Activated CD8-positive, alpha-beta memory T cell treated with anti-CD3 and anti-CD28 coated beads, Interleukin-2, amount 10 ng/mL, durations not matched to agents 7 days and 5 days (primary cell): ENCODE data around the gene PRLH. TPM values are rescaled to one million over a fixed set of nuclear protein-coding genes. Genes with fewer than 3 reads are reported as not detected.

Experiments
- ATAC-seq: fragments of 150-1000 bp; cut with Tn5 transposase; one replicate; pipeline ENCODE4 v1.10.0; 2021; ENCODE audit warnings: moderate library complexity
- CTCF ChIA-PET: fragments of 350-600 bp; sonication (Branson Sonifier 250); formaldehyde crosslinking; loops from one replicate; lab custom pipeline; 2021; ENCODE audit warnings: antibody characterized with exemption; lab: Charles Lee
- DNase-seq: peaks from one replicate; pipeline ENCODE4 v3.0.0-alpha.2; 2020
- H3K27ac Mint-ChIP-seq: one replicate; pipeline ENCODE4 v1.8.0; 2021; ENCODE audit warnings: mild to moderate bottlenecking, mixed read lengths
- H3K27me3 Mint-ChIP-seq: one replicate; pipeline ENCODE4 v1.8.0; 2021; ENCODE audit warnings: mixed read lengths
- H3K36me3 Mint-ChIP-seq: one replicate; pipeline ENCODE4 v1.8.0; 2021; ENCODE audit warnings: mild to moderate bottlenecking, mixed read lengths
- H3K4me1 Mint-ChIP-seq: one replicate; pipeline ENCODE4 v1.8.0; 2021; ENCODE audit warnings: mixed read lengths
- H3K4me3 Mint-ChIP-seq: one replicate; pipeline ENCODE4 v1.8.0; 2021; ENCODE audit warnings: mild to moderate bottlenecking, moderate library complexity, mixed read lengths
- H3K9me3 Mint-ChIP-seq: one replicate; pipeline ENCODE4 v1.8.0; 2022; ENCODE audit warnings: low read depth, mixed read lengths
- total RNA-seq, 2 experiments: library from RNA; stranded (reverse); gene quantifications; one replicate each; pipeline ENCODE4 v1.2.3, GENCODE V29; 2021

Gene PRLH
- total RNA-seq, 2 experiments from 2014 or later = not detected

DNA sequence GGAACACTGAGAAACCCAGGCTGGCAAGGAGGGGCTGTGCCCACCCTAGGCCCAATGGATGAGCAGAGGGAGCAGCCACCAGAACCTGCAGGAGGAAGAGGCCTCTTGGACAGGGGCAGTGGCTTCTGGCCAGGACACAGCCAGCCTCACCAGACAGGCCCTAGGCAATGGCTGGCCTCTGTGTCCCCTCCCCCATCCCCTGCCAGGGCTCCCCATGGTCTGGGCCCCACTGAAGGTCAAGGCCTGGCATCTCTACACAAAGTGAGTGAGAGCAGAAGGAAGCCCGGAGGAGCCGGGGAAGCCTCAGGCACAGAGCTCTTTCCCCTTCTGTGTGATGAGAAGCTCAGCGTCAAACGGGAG lies 6.3 kb downstream of the PRLH start:
- no peak overlapping the region for H3K27ac Mint-ChIP-seq

DNA sequence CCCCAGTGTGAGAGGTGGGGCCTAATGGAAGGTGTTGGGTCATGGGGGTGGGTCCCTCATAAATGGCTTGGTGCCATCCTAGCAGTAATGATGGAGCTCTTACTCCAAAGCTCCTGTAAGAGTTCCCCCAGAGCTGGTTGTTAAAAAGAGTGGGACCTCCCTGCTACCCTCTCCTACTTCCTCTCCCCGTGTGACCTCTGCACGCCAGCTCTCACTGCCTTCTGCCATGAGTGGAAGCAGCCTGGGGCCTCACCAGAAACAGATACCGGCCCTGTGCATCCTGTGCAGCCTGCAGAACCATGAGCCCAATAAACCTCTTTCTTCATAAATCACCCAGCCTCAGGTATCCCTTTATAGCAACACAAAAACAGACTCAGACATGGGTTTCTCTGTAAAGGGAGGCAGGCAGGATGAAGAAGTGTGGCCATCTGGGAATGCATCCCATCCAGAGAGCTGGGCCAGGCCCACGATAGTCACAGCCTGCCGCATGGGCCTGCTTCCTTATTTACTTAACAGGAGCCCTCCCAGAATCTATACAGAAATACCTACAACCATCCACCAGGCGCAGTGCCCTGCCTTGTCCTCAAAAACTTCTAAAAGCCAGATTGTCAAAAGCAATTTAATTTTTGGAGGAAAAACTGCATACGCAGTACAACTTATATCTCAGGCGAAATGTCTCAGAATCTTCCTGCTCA lies 7.5 kb downstream of the PRLH start:
- ATAC-seq (no peak), DNase-seq (no peak)
- Mint-ChIP-seq H3K4me3 (no peak overlapping the region), H3K36me3 (no peaks in the 10 kb centered on the region), H3K27ac (no peak overlapping the region), H3K9me3 (no peaks in the 10 kb centered on the region), H3K4me1 (no peaks in the 10 kb centered on the region), H3K27me3 (peaks cover 8% of the 10 kb centered on the region)
- CTCF ChIA-PET = interaction anchor here (0.6 to 4.8 kb wide), 3 partner anchors 11 to 65 kb away, joined by 3 to 127 read pairs (median 27); no protein-coding TSS in a partner anchor

More for the DNA sequence above, 6.3 kb downstream of the PRLH start:
- ATAC-seq (no peak), DNase-seq (no peak)
- CTCF ChIA-PET = interaction anchor here (1.1 to 4.8 kb wide), 17 partner anchors 9 to 486 kb away, joined by 3 to 127 read pairs (median 7); partner anchors contain the start of gene COPS8
- peaks cover 8% of the 10 kb centered on the region for H3K27me3 Mint-ChIP-seq
- no peaks in the 10 kb centered on the region for H3K4me1 Mint-ChIP-seq
- no peaks in the 10 kb centered on the region for H3K36me3 Mint-ChIP-seq
- H3K9me3 Mint-ChIP-seq = no peaks in the 10 kb centered on the region
- no peak overlapping the region for H3K4me3 Mint-ChIP-seq

GRCh38 chr2:237574467-237574866 lies 8.1 kb downstream of the PRLH start:
- peaks cover 7% of the 10 kb centered on the region for H3K27me3 Mint-ChIP-seq
- H3K27ac Mint-ChIP-seq = no peak overlapping the region
- no peak overlapping the region for H3K4me3 Mint-ChIP-seq
- CTCF ChIA-PET = interaction anchor here (4.8 kb wide), 1 partner anchor 60 kb away, joined by 127 read pairs; no protein-coding TSS in a partner anchor
- ATAC-seq = no peak
- DNase-seq = no peak
- no peaks in the 10 kb centered on the region for H3K9me3 Mint-ChIP-seq
- H3K36me3 Mint-ChIP-seq = no peaks in the 10 kb centered on the region
- no peaks in the 10 kb centered on the region for H3K4me1 Mint-ChIP-seq

- H3K36me3 Mint-ChIP-seq = no peaks in the 10 kb centered on the region
- H3K27ac Mint-ChIP-seq = no peak overlapping the region
- H3K27me3 Mint-ChIP-seq = peaks cover 6% of the 10 kb centered on the region
These were observed 8.8 kb downstream of the PRLH start for GRCh38 chr2:237574894-237575868.

DNA sequence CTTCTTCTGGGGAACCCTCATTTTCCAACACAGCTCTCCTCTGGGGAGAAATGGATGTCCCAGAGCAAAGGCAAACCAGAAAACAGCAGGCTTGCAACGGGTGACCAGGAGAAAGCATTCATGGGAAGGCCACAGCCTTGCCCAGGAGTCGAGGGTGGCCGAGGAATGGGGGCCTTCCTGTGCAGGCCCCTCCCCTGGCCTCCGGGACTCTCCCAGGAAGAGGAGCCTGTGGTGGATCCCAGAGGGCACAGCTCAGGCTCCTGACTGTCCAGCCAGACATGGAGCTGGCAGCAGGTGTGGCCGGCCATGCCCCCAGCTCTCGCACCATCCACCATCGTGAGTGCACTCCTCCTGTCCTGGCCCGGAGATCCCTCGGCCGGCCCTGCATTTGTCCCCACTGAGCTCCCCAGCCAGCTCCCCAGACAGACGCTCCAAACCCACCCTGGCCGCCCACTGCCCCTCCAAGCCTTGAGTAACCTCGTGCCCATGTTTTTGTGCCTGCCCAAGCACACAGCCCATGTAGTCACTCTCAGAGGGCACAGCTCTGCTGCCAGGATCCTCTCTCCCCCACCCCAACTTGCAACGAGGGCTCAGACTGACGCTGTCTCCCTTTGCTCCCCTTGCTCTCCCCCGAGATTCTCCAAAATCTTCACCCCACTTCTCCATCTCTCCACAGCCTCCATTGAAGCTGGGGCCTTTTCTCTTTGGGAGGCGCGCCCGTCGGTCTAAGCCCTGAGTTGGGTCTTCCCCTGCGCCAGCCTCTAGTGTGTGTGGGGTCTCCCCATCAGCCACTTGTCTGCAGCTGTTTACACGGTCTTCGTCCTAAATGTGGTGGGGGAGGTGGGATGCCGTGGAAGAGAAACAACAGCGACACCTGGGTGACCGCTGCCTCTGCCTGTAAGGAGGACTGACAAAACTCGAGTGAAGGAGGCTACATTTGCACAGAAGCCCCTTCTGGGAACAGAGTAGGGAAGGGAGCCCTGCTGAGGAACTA lies 9.8 kb downstream of the PRLH start:
- no peak for DNase-seq
- no peaks in the 10 kb centered on the region for H3K9me3 Mint-ChIP-seq
- H3K4me3 Mint-ChIP-seq = no peak overlapping the region
- H3K36me3 Mint-ChIP-seq = no peaks in the 10 kb centered on the region
- CTCF ChIA-PET = interaction anchor here (1.0 kb wide), 1 partner anchor 63 kb away, joined by 7 read pairs; no protein-coding TSS in a partner anchor
- no peak for ATAC-seq
- H3K27me3 Mint-ChIP-seq = peaks cover 6% of the 10 kb centered on the region
- no peaks in the 10 kb centered on the region for H3K4me1 Mint-ChIP-seq
- no peak overlapping the region for H3K27ac Mint-ChIP-seq

More at GRCh38 chr2:237574894-237575868, 8.8 kb downstream of the PRLH start:
- Mint-ChIP-seq H3K4me1 (no peaks in the 10 kb centered on the region), H3K4me3 (no peak overlapping the region), H3K9me3 (no peaks in the 10 kb centered on the region)
- CTCF ChIA-PET = interaction anchor here (1.0 to 4.8 kb wide), 2 partner anchors 61 to 62 kb away, joined by 7 to 127 read pairs; no protein-coding TSS in a partner anchor
- DNase-seq = no peak
- ATAC-seq = no peak

GRCh38 chr2:237576974-237577373 lies 10.6 kb downstream of the PRLH start:
- H3K36me3 Mint-ChIP-seq = no peaks in the 10 kb centered on the region
- H3K4me3 Mint-ChIP-seq = no peak overlapping the region
- H3K27ac Mint-ChIP-seq = no peak overlapping the region
- H3K27me3 Mint-ChIP-seq = peaks cover 2% of the 10 kb centered on the region
- no peaks in the 10 kb centered on the region for H3K9me3 Mint-ChIP-seq
- CTCF ChIA-PET = no interaction called here
- H3K4me1 Mint-ChIP-seq = peaks cover 4% of the 10 kb centered on the region
- DNase-seq = no peak
- ATAC-seq = no peak

- H3K4me3 Mint-ChIP-seq = no peak overlapping the region
- no peak overlapping the region for H3K27ac Mint-ChIP-seq
- CTCF ChIA-PET = no interaction called here
- H3K4me1 Mint-ChIP-seq = peaks cover 4% of the 10 kb centered on the region
- H3K27me3 Mint-ChIP-seq = peaks cover 2% of the 10 kb centered on the region
- no peaks in the 10 kb centered on the region for H3K36me3 Mint-ChIP-seq
- H3K9me3 Mint-ChIP-seq = no peaks in the 10 kb centered on the region
- DNase-seq (no peak), ATAC-seq (no peak)
These were observed 11.1 kb downstream of the PRLH start for GRCh38 chr2:237577458-237577857.

- Mint-ChIP-seq H3K9me3 (no peaks in the 10 kb centered on the region), H3K4me1 (peaks cover 4% of the 10 kb centered on the region), H3K27me3 (peaks cover 2% of the 10 kb centered on the region), H3K36me3 (no peaks in the 10 kb centered on the region), H3K27ac (no peak overlapping the region), H3K4me3 (no peak overlapping the region)
- DNase-seq (no peak), ATAC-seq (no peak)
- CTCF ChIA-PET = no interaction called here
These were observed 11.8 kb downstream of the PRLH start for GRCh38 chr2:237577956-237578870.

GRCh38 chr2:237581326-237581725 lies 15.0 kb downstream of the PRLH start:
- H3K36me3 Mint-ChIP-seq = no peaks in the 10 kb centered on the region
- no peak for ATAC-seq
- peak overlapping the region; percentile 59 for H3K27ac Mint-ChIP-seq
- peaks cover 2% of the 10 kb centered on the region for H3K27me3 Mint-ChIP-seq
- peaks cover 4% of the 10 kb centered on the region for H3K4me1 Mint-ChIP-seq
- CTCF ChIA-PET = interaction anchor here (0.7 to 3.3 kb wide), 18 partner anchors 9 to 287 kb away, joined by 3 to 25 read pairs (median 5); no protein-coding TSS in a partner anchor
- H3K9me3 Mint-ChIP-seq = no peaks in the 10 kb centered on the region
- no peak overlapping the region for H3K4me3 Mint-ChIP-seq
- no peak for DNase-seq

- ATAC-seq (peak; percentile 89), DNase-seq (peak; percentile 80)
- Mint-ChIP-seq H3K27me3 (peaks cover 5% of the 10 kb centered on the region), H3K4me3 (no peak overlapping the region), H3K9me3 (no peaks in the 10 kb centered on the region), H3K4me1 (peaks cover 4% of the 10 kb centered on the region), H3K27ac (peak overlapping the region; percentile 59), H3K36me3 (no peaks in the 10 kb centered on the region)
- CTCF ChIA-PET = interaction anchor here (0.7 to 3.3 kb wide), 19 partner anchors 10 to 286 kb away, joined by 3 to 25 read pairs (median 5); no protein-coding TSS in a partner anchor
These were observed 15.7 kb downstream of the PRLH start for GRCh38 chr2:237581751-237582746.
